ENCODE results near the gene PSPH. TPM values are rescaled to one million over a fixed set of nuclear protein-coding genes. Genes with fewer than 3 reads are reported as not detected.

PSPH gene
- total RNA-seq, 1 donor from 2014 or later = 12.0 TPM

DNA sequence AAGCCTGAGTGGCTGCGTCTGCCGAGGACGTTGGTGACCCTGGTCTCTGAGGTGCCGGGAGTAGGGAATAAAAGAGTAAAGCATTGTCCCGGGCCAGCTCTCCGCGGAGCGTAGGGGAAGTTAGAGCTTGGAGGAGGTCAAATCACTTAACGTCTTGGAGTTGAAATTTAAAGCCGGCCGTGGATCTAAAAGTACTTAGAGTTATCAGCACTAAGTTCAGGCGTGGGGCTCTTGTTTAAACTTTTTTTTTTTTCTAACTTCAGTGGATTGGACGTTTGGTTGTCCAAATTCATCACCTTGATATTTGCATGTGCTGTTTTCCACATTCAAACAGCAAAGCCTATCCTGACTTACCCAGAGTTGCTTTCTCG lies 86.2 kb downstream of the PSPH start:
- intact Hi-C loops (cut with DNase I) = no loop called here
- ATAC-seq (ENCODE audit: poor library complexity) = no peak
- no peak for DNase-seq

DNA sequence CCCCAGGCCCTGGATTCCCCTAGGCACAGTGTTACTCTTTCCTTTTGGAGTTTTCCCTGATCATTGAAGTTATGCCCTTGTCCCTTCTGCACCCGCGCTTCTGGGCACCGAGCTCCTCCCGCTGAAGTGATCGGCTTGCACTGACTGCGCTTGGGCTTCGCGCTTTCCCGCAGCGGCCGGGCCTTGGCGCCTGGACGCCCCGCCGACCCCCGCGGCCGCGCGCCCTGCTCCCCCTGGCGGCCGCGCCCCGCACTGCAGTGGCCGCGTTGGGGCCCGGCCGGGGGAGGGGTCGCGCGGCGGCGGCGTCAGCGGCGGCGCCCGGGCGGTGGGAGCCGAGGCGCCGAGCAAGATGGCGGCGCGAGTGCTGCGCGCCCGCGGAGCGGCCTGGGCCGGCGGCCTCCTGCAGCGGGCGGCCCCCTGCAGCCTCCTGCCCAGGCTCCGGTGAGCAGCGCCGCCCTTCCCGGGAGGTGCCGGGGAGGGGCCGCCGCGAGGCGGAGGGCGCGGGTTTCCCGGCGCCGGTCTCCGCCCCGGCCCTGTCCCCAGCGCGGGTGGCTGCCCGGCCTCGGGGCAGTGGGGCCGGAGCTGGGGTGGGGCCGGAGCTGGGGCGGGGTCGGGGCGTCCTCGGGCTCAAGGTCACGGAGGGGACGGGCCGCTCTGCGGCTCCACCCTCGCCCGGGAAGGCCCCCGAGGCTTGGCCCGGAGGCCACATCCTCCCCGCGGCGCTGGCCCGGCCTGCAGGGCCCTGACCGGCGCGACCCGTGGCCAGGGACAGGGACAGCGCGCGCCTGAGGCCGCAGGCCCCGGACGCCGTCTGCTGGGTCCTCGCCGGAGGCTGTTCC lies 86.8 kb downstream of the PSPH start, which contains the start of gene NIPSNAP2:
NIPSNAP2 (plus strand) TSS at position 325 of the 839 bp plus-strand sequence; CDS start at position 350, 25 bp downstream.
- ATAC-seq (ENCODE audit: poor library complexity) (peak; percentile 94), DNase-seq (peak; percentile 91)
- intact Hi-C loops (cut with DNase I) = no loop called here

DNA sequence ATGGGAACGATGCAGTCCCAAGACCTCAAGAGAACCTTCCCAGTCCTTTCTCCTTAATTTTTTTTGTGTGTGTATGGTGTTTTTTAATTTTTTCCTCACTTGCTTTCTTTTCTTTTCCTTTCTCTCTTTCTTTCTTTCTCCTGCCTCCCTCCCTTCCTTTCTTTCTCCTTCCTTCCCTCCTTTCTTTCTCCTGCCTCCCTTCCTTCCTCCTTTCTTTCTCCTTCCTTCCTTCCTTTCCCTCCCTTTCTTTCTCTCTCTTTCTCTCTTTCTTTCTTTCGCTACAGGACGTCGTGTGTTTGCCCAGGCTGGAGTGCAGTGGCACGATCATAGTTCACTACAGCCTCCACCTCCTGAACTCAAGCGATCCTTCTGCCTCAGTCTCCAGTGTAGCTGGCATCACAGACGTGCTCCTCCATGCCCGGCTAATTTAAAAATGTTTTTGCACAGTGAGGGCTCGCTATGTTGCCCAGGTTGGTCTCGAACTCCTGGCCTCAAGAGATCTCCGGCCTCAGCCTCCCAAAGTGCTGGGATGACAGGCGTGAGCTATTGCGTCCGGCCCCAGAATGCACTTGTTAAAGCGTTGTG lies 87.6 kb downstream of the PSPH start:
- intact Hi-C loops (cut with DNase I) = no loop called here
- DNase-seq = no peak
- no peak for ATAC-seq (ENCODE audit: poor library complexity)

DNA sequence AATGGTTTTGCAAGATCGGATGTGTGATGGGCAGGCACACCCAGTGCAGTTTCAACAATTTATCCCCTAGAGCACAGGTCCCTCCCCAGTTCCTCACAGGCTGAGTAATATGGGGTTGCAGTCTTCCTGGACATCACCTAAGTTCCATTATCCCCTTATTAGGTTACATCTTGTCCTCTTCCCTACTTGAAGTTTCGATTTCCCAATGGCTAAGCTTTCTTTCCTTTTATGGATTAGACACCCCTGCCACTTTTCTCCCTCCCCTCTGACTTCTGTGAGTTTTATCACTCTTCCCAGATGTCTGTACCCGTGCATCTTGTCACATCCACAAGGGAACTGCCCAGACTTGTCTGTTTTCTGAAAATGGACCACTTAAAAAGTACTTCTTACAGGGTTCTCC lies 89.2 kb downstream of the PSPH start:
- intact Hi-C loops (cut with DNase I) = no loop called here
- DNase-seq = no peak
- ATAC-seq (ENCODE audit: poor library complexity) = no peak

Other genes with a start within 250 kb of the PSPH start
- not detected for gene SEPTIN14, start 188.7 kb downstream of the PSPH start, total RNA-seq
- gene ZNF713, start 164.0 kb downstream of the PSPH start, total RNA-seq = 2.6 TPM
- gene MRPS17, start 99.6 kb downstream of the PSPH start, total RNA-seq = 21.0 TPM
- gene NIPSNAP2, start 86.9 kb downstream of the PSPH start, total RNA-seq = 334 TPM
- gene CCT6A, start 321 bp upstream of the PSPH start, total RNA-seq = 67.2 TPM
- gene SUMF2, start 12.8 kb upstream of the PSPH start, total RNA-seq = 28.4 TPM
- gene PHKG1, start 41.5 kb upstream of the PSPH start, total RNA-seq = 31.3 TPM
- 474 TPM for gene CHCHD2, start 55.0 kb upstream of the PSPH start, total RNA-seq
- not detected for gene NUPR2, start 65.0 kb upstream of the PSPH start, total RNA-seq

Measured in Right ventricle myocardium superior (tissue), 1 donor.